Keratinocyte (primary cell): Measurements from ENCODE around the gene OLIG2. TPM values are rescaled to one million over a fixed set of nuclear protein-coding genes. Genes with fewer than 3 reads are reported as not detected.

Experiments
- DNase-seq: peaks from one replicate; pipeline ENCODE4 v3.0.0-alpha.2; 2011; ENCODE audit warnings: low read depth, missing footprints, low spot score
- FAIRE-seq: peaks from 2 replicates; lab custom pipeline; 2011; peaks lifted over from hg19 to GRCh38; lab: Jason Lieb, UNC
- H2AFZ ChIP-seq: 2 replicates; pipeline ENCODE4 v1.6.0; 2012; ENCODE audit warnings: low read length, control low read depth, inconsistent platforms; ENCODE audit not compliant: control insufficient read depth
- H3K27ac ChIP-seq: 2 replicates; pipeline ENCODE4 v1.5.1; 2011; ENCODE audit warnings: low read length; ENCODE audit not compliant: control insufficient read depth, insufficient read depth
- H3K27me3 ChIP-seq: 3 replicates; pipeline ENCODE4 v1.6.0; 2011; ENCODE audit warnings: low read length; ENCODE audit not compliant: control insufficient read depth, insufficient read depth; ENCODE audit errors: extremely low read depth
- H3K36me3 ChIP-seq, 2 experiments: 2 replicates in 1 of 2; 3 replicates in 1 of 2; pipeline ENCODE4 v1.5.1; 2011; ENCODE audit warnings: low read length in 2 of 2, mild to moderate bottlenecking in 1 of 2; ENCODE audit not compliant: control insufficient read depth in 2 of 2, insufficient read depth in 2 of 2; ENCODE audit errors: extremely low read depth in 1 of 2
- H3K4me1 ChIP-seq: 3 replicates; pipeline ENCODE4 v1.5.1; 2011; ENCODE audit warnings: low read length; ENCODE audit not compliant: control insufficient read depth, insufficient read depth; ENCODE audit errors: extremely low read depth
- H3K4me2 ChIP-seq: 3 replicates; pipeline ENCODE4 v1.6.0; 2011; ENCODE audit warnings: low read depth, low read length; ENCODE audit not compliant: control insufficient read depth, insufficient read depth; ENCODE audit errors: extremely low read depth
- H3K4me3 ChIP-seq, 3 experiments: fragments of 200-600 bp in 1 of 3; sonication (generic) in 1 of 3; 2 replicates in 2 of 3; 3 replicates in 1 of 3; pipeline ENCODE4 v1.5.1; 2011 to 2016; ENCODE audit warnings: low read length in 3 of 3, mild to moderate bottlenecking in 3 of 3, control low read depth in 2 of 3, inconsistent platforms in 1 of 3, low read depth in 1 of 3, mixed read lengths in 1 of 3, mixed run types in 1 of 3, moderate library complexity in 1 of 3; ENCODE audit not compliant: control insufficient read depth in 2 of 3, insufficient read depth in 2 of 3; ENCODE audit errors: extremely low read depth in 1 of 3
- H3K79me2 ChIP-seq: 2 replicates; pipeline ENCODE4 v1.6.0; 2012; ENCODE audit warnings: low read length; ENCODE audit not compliant: control insufficient read depth, insufficient read depth
- H3K9ac ChIP-seq: 3 replicates; pipeline ENCODE4 v1.6.0; 2011; ENCODE audit warnings: low read length; ENCODE audit not compliant: control insufficient read depth, insufficient read depth; ENCODE audit errors: extremely low read depth
- H3K9me1 ChIP-seq: 3 replicates; pipeline ENCODE4 v1.6.0; 2011; ENCODE audit warnings: low read length; ENCODE audit not compliant: control insufficient read depth, insufficient read depth; ENCODE audit errors: extremely low read depth
- H3K9me3 ChIP-seq: 2 replicates; pipeline ENCODE4 v1.5.1; 2012; ENCODE audit warnings: low read depth, low read length; ENCODE audit not compliant: control insufficient read depth
- H4K20me1 ChIP-seq: 3 replicates; pipeline ENCODE4 v1.6.0; 2011; ENCODE audit warnings: low read length; ENCODE audit not compliant: control insufficient read depth, insufficient read depth; ENCODE audit errors: extremely low read depth
- CTCF ChIP-seq, 3 experiments: IDR thresholded peaks in 1 of 3; conservative IDR thresholded peaks in 1 of 3; optimal IDR thresholded peaks in 1 of 3; 2 replicates in 2 of 3; 3 replicates in 1 of 3; pipeline versions ENCODE3 to v1.5.1; 2011; ENCODE audit warnings: low read length in 3 of 3, mild to moderate bottlenecking in 3 of 3, moderate library complexity in 2 of 3, control low read depth in 1 of 3, inconsistent platforms in 1 of 3; ENCODE audit not compliant: insufficient read depth in 2 of 3; ENCODE audit errors: extremely low read depth in 1 of 3
- EZH2 ChIP-seq: IDR thresholded peaks from one replicate; pipeline ENCODE4 v1.6.1; 2012; ENCODE audit warnings: inconsistent platforms, mild to moderate bottlenecking, low read length, moderate library complexity
- dilution Hi-C: fragments of 300-500 bp; cut with MboI; formaldehyde crosslinking; loops from one replicate; pipeline ENCODE4 v1.7.0; 2020; ENCODE audit warnings: low sequenced_read_pairs; ENCODE audit not compliant: extremely low pct_ligation_motif_present
- polyA plus RNA-seq, 5 experiments: library from polyadenylated mRNA; depleted of rRNA in 3 of 5; stranded (reverse) in 3 of 5; stranded (forward) in 1 of 5; unstranded in 1 of 5; fragments of >200 nt; gene quantifications; 1 replicate in 1 of 5; 2 replicates in 3 of 5; 3 replicates in 1 of 5; pipeline versions ENCODE4 v1.2.1 to v1.2.3, GENCODE V29; 2011 to 2012; ENCODE audit warnings: missing spikeins in 2 of 5, low read depth in 1 of 5, low replicate concordance in 1 of 5

Gene OLIG2
- polyA plus RNA-seq, 1 donor (not counting 4 experiments of a cell fraction or from before 2014, with no cell fraction given): not detected

GRCh38 chr21:33019885-33020557, 5.7 kb upstream of the OLIG2 start:
- Histone ChIP-seq H3K27me3 (peaks cover 81% of the 10 kb centered on the region), H3K4me1 (no peaks in the 10 kb centered on the region), H3K4me3 (no peak overlapping the region), H3K9me3 (no peaks in the 10 kb centered on the region), H3K9me1 (no peaks in the 10 kb centered on the region), H3K27ac (no peak overlapping the region), H3K4me2 (no peak overlapping the region), H4K20me1 (peaks cover 4% of the 10 kb centered on the region), H3K36me3 (no peaks in the 10 kb centered on the region), H3K9ac (no peak overlapping the region), H2AFZ (no peak overlapping the region), H3K79me2 (no peaks in the 10 kb centered on the region)
- DNase-seq (no peak), FAIRE-seq (no peak)
- dilution Hi-C loops: no loop called here
- TF ChIP-seq CTCF (optimal IDR thresholded peaks at IDR 0.05 in 1 of 3, IDR thresholded peaks at IDR 0.05 in 1 of 3, conservative IDR thresholded peaks at IDR 0.05 in 1 of 3; ENCODE audit: extremely low read depth in 1 of 3, insufficient read depth in 2 of 3, low read length in 3 of 3): no peak
- peak; percentile 61 for TF ChIP-seq EZH2

GRCh38 chr21:33020558-33021100, 5.1 kb upstream of the OLIG2 start:
- DNase-seq (no peak), FAIRE-seq (no peak)
- no peaks in the 10 kb centered on the region for H3K9me3 ChIP-seq
- no peaks in the 10 kb centered on the region for H3K36me3 ChIP-seq
- no peaks in the 10 kb centered on the region for H3K79me2 ChIP-seq
- no peak overlapping the region for H3K27ac ChIP-seq
- no peak overlapping the region for H2AFZ ChIP-seq
- H3K4me3 ChIP-seq: no peak overlapping the region
- H4K20me1 ChIP-seq: peaks cover 4% of the 10 kb centered on the region
- TF ChIP-seq CTCF (optimal IDR thresholded peaks at IDR 0.05 in 1 of 3, IDR thresholded peaks at IDR 0.05 in 1 of 3, conservative IDR thresholded peaks at IDR 0.05 in 1 of 3; ENCODE audit: extremely low read depth in 1 of 3, insufficient read depth in 2 of 3, low read length in 3 of 3): no peak
- no peak for TF ChIP-seq EZH2
- no peak overlapping the region for H3K4me2 ChIP-seq
- H3K27me3 ChIP-seq: peaks cover 85% of the 10 kb centered on the region
- dilution Hi-C loops: no loop called here
- no peak overlapping the region for H3K9ac ChIP-seq
- no peaks in the 10 kb centered on the region for H3K4me1 ChIP-seq
- H3K9me1 ChIP-seq: no peaks in the 10 kb centered on the region
